ENCODE measurements around the gene SPAG4.

The SPAG4 gene, protein sequence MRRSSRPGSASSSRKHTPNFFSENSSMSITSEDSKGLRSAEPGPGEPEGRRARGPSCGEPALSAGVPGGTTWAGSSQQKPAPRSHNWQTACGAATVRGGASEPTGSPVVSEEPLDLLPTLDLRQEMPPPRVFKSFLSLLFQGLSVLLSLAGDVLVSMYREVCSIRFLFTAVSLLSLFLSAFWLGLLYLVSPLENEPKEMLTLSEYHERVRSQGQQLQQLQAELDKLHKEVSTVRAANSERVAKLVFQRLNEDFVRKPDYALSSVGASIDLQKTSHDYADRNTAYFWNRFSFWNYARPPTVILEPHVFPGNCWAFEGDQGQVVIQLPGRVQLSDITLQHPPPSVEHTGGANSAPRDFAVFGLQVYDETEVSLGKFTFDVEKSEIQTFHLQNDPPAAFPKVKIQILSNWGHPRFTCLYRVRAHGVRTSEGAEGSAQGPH

DNA sequence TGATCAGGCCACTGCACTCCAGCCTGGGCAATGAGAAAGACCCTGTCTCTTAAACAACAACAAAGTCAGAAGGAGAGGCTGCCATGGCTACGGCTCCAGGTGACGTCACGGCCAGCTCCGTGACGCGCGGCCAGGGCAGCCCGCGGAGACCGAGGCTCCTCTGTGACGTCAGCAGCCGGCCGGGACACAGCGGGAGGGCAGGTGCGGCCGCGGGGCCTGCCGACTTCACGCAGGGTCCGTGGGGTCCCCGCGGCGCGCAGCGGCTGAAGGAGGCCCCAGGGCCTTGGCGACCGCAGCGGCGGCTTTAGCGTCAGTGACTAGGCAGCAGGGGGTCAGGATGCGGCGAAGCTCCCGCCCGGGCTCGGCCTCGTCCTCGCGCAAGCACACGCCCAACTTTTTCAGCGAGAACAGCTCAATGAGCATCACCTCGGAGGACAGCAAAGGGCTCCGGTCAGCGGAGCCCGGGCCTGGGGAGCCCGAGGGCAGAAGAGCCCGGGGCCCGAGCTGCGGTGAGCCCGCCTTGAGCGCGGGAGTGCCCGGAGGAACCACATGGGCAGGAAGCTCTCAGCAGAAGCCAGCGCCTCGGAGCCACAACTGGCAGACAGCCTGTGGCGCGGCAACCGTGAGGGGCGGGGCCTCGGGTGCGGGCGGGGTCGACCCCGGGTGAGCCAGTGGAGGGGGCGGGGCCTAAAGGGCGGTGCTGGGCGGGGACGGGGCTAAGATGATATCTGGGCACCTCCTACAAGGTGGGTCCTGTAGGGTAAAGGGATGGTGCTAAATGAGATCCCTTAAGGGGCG is at the start of gene SPAG4:
Gene SPAG4, plus strand, starts transcription at position 163 of the 798 bp plus-strand sequence. Its CDS starts 175 bp downstream, at position 338.
- DNase-seq (ENCODE audit: low read depth in 2 of 2, low spot score in 1 of 2): peak; percentile 100

- DNase-seq (ENCODE audit: low read depth in 2 of 2, low spot score in 1 of 2): no peak
Measured at GRCh38 chr20:35568645-35569044, 47.0 kb upstream of the SPAG4 start.

- no peak for DNase-seq (ENCODE audit: low read depth in 2 of 2, low spot score in 1 of 2)
Measured at GRCh38 chr20:35571555-35571954, 44.1 kb upstream of the SPAG4 start.

DNA sequence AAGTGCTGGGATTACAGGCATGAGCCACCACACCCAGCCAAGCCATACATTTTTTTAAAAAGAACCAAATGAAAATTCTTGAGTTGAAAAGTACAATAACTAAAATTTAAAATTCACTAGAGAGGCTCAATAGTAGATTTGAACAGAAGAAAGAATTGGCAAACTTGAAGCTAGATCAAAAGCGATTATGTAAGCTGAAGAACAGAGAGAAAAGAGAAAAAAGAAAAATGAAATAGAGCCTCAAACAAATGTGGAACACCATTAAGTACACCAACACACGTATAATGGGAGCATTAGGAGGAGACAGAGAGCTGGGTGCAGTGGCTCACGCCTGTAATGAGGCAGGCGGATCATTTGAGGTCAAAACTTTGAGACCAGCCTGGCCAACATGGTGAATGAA is 42.8 kb upstream of the SPAG4 start:
- DNase-seq (ENCODE audit: low read depth in 2 of 2, low spot score in 1 of 2): no peak

GRCh38 chr20:35575958-35576357 is 39.7 kb upstream of the SPAG4 start:
- DNase-seq (ENCODE audit: low read depth in 2 of 2, low spot score in 1 of 2): no peak

DNA sequence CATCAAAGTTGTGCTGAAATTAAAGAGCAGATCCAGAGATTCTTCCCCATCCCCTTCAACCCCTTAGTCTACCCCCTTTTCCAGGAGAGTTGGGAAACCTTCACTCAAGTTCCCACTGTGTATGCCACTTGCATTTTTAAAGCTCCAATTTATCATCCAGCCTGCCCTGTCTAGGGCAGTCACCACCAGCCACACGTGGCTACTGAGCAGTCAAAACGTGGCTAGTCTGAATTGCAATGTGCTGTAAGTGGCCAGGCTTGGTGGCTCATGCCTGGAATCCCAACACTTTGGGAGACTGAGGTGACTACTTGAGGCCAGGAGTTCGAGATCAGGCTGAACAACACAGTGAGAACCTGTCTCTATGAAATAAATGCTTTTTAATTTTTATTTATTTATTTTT is 38.8 kb upstream of the SPAG4 start:
- no peak for DNase-seq (ENCODE audit: low read depth in 2 of 2, low spot score in 1 of 2)

DNA sequence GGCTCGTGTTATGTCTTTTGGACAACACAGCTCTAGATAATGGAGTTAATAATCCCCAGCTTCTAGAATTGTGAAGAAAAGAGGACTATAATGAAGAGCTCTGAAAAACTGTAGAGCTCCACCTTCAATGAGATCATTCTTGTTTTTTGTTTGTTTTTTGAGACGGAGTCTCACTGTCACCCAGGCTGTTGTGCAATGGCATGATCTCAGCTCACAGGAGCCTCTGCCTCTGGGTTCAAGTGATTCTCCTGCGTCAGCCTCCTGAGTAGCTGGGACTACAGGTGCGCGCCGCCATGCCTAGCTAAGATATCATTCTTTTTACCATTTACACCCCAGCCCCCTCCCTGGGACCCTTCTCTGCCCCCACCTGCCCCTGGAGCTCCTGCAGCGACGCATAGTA is 37.2 kb upstream of the SPAG4 start:
- no peak for DNase-seq (ENCODE audit: low read depth in 2 of 2, low spot score in 1 of 2)

DNA sequence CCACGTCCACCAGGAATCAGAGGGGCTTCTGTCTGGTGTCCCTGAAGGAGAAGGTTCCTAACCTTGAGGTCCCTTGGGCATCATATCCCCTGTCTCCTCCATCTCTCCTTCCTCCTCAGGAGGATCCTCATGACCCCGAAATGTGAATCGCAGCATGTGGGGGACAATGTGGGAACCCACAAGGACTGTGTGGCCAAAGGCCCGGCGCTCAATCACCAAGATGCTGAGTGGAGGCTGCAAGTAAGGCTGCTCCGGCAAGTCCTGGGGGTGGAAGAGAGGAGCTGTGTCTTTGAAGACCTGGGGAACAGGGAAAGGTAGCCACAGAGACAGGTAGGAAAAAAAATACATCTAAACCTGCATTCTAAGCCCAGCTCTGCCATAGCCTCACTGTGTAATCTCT is 36.4 kb upstream of the SPAG4 start:
- DNase-seq (ENCODE audit: low read depth in 2 of 2, low spot score in 1 of 2): no peak

DNA sequence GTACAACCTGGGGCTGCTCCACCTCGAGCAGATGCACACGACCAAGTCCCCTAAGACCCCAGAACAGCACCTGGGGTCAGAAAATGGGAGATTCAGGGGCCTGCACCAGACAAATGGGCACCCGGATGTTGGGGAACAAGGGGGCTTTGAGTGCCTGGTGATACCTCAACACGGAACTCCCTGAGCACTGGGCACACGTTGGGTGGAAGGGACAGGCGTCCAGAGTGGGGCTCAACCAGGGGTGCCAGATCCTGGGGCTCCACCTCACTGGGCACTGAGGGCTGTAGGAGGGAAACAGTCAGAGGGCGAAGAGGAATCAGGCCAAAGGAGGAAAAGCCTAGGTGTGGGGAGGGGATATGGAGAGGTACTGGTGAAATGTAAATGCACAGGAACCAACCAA is 33.5 kb upstream of the SPAG4 start:
- DNase-seq (ENCODE audit: low read depth in 2 of 2, low spot score in 1 of 2): no peak

DNA sequence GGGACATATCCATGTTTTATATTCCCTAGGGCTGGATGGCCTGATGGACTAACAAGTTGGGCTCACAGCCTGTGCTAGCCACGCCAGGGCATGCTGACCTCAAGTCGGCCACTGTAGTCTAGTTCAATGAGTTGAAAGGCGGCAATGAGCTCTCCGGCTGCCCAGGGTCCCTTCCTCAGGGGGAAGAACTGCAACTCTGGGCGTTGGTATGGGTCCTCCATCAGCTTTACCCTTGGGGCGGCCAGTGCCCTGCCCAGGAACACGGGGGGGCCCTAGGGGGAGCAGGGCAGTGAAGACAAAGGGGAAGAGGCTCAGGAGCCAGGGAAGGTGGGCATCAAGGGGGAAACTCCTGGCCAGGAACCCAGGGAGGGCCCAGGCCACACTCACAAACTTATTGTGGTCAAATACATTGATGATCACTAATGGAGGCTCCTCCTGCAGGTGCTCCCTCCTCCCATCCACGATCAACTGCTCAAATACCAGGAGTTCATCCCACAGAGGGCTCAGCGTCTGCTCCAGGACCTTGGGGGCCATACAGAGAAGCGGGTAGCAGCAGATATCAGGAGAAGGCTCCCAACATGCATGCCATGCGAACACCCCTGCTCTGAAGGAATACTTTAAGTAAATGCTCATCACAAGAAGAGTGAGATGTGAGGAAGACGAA is 32.8 kb upstream of the SPAG4 start:
- no peak for DNase-seq (ENCODE audit: low read depth in 2 of 2, low spot score in 1 of 2)

DNA sequence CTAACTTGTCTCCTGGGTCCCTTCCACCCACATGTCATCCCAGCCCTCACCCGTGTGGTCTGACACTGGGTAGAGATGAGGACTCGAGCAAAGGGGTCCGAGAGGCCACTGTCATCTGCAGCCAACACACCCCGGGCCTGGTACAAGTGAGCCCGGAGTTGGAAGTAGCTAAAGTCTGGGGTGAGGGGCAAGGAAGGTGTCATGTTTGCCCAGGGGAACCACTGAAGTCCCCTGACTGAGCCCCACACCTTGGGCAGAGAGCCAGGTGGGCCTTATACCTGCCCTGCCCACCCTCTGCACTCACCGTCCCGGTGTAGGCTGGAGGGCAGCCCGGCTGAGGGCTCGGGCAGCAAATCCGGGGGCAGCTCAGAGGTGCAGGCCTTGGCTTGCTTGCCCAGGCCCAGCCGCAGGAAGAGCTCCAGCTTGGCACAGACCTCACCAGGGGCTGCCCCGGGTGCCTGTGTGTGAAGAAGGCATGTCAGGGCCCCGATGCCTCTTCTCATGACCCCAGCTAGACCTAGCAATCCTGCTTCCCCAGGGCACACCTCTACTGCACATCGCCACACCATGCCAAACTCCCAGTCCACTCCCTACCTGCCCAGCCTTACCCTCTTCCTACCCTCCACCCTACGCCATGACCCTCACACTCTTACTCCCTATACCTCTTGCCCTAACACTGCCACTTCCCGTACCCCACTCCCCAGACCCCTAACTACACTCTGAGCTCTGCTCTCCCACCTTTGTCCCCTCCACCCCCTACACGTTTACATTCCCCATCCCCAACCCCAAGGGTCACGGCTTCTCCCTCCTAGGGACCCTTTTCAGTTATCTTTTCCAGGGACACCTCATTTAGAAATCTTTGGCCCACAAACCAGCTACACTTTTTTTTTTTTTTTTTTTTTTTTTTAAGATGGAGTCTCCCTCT is 31.7 kb upstream of the SPAG4 start:
- no peak for DNase-seq (ENCODE audit: low read depth in 2 of 2, low spot score in 1 of 2)

DNA sequence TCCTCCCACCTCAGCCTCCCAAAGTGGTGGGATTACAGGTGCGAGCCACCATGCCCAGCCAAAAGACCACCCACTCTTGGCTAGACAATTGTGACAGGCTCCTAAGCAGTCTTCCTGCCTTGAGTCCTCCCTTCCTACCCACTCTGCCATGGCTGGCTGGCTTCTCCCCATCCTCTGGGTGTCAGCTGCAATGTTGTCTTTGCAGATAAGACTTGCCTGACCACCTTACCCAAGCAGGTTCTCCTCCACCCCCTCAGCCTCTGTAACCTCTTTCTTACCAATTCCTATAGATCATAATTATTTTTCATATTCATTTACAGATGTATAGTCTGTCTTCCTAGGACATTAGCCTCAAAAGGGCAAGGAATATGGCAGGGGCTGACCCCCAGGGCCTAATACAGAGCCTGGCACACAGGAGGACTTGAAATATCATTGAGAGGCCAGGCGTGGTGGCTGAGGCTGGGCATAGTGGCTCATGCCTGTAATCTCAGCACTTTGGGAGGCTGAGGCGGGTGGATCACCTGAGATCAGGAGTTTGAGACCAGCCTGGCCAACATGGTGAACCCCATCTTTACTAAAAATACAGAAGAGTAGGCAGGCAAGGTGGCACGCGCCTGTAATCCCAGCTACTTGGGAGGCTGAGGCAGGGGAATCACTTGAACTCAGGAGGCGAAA is 28.7 kb upstream of the SPAG4 start:
- no peak for DNase-seq (ENCODE audit: low read depth in 2 of 2, low spot score in 1 of 2)

DNA sequence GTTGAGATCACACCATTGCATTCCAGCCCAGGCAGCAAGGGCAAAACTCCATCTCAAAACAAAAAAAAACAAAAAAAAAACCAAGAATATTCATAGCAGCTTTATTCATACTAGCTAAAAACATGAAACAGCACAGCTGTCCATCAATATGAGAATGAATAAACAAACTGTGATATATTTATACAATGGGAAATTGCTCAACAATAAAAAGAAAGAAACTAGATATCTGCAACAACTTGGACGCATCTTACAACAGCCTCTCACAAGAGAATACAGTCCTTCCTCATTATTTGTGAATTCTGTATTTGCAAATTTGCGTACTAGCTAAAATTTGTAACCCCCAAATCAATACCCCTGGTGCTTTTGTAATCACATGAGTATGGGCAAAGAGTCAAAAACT is 28.2 kb upstream of the SPAG4 start:
- DNase-seq (ENCODE audit: low read depth in 2 of 2, low spot score in 1 of 2): no peak

GRCh38 chr20:35588397-35588796 is 27.2 kb upstream of the SPAG4 start:
- DNase-seq (ENCODE audit: low read depth in 2 of 2, low spot score in 1 of 2): no peak

- DNase-seq (ENCODE audit: low read depth in 2 of 2, low spot score in 1 of 2): no peak
Measured at GRCh38 chr20:35592339-35592974, 23.2 kb upstream of the SPAG4 start.

DNA sequence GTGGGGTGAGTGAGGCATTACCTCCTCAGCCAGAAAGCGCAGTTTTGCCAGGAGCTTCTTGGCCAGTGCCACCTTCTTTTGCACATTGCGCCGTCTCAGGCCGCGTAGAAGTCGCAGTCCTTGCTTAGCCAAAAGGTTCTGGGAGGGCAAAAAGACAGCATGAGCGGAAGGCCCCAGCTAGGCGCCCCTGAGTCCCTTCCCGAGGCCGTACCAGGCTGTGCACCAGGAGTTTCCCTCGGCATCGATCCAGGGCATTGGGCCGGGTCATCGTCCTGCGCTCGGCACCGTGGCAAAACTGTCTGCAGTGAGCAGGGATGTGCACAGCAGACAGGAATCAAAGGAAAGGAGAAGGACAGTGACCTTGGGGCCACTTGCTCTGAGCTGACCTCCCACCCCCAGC is 20.2 kb upstream of the SPAG4 start:
- no peak for DNase-seq (ENCODE audit: low read depth in 2 of 2, low spot score in 1 of 2)

- no peak for DNase-seq (ENCODE audit: low read depth in 2 of 2, low spot score in 1 of 2)
Measured at GRCh38 chr20:35595901-35596300, 19.7 kb upstream of the SPAG4 start.

GRCh38 chr20:35597186-35597585 is 18.4 kb upstream of the SPAG4 start:
- no peak for DNase-seq (ENCODE audit: low read depth in 2 of 2, low spot score in 1 of 2)

DNA sequence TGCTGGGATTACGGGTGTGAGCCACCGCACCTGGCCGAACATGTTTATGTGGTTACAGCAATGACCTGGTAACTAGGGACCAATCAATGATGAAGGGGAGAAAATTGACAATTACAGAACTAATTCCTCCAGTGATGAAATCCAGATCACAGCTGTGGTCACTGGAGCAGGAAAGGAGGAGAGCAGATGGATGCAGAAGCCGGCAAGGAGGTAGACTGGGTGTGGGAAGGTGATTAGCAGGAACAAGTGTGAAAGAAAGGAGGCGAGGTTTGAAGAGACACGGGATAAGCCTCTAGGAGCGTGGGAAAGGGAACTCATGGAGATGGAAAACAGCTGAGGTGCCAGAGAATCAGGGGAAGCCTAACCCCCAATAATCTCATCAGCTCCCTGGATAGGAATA is 17.2 kb upstream of the SPAG4 start:
- no peak for DNase-seq (ENCODE audit: low read depth in 2 of 2, low spot score in 1 of 2)
